Transverse colon (tissue), 4 donors: ENCODE data around the gene CDK18. TPM values are rescaled to one million over a fixed set of nuclear protein-coding genes. Genes with fewer than 3 reads are reported as not detected.
"Not testable (repeated sequence)": the region's sequence is repeated elsewhere in the genome, so short reads cannot be mapped to it uniquely, and the experiment has no call there.

Source experiments
- DNase-seq: peaks from one replicate; pipeline ENCODE4 v3.0.0-alpha.2; 2019
- H3K27ac ChIP-seq, 4 donors: fragments of 200-600 bp; sonication (generic); 2 replicates each; pipeline ENCODE4 v1.5.1; 2016 to 2018; ENCODE audit warnings: inconsistent platforms in 4 of 4
- H3K27me3 ChIP-seq: fragments of 200-600 bp; sonication (generic); 2 replicates; pipeline ENCODE4 v1.5.1; 2017; ENCODE audit warnings: inconsistent platforms
- H3K36me3 ChIP-seq, 4 donors: fragments of 200-600 bp; sonication (generic); 2 replicates each; pipeline ENCODE4 v1.5.1; 2017 to 2019; ENCODE audit warnings: inconsistent platforms in 4 of 4
- H3K4me1 ChIP-seq, 4 donors: fragments of 200-600 bp; sonication (generic); 2 replicates each; pipeline ENCODE4 v1.5.1; 2017 to 2020; ENCODE audit warnings: inconsistent platforms in 4 of 4
- H3K4me3 ChIP-seq, 4 donors: fragments of 200-600 bp; sonication (generic); 1 replicate in 1 of 4; 2 replicates in 3 of 4; pipeline versions ENCODE4 v1.5.1 to v1.6.1; 2017 to 2019; ENCODE audit warnings: inconsistent platforms in 4 of 4
- H3K9me3 ChIP-seq, 2 donors: fragments of 200-600 bp; sonication (generic); 2 replicates each; pipeline ENCODE4 v1.5.1; 2017 to 2019; ENCODE audit warnings: inconsistent platforms in 2 of 2
- EP300 ChIP-seq: sonication (generic); formaldehyde crosslinking; IDR thresholded peaks from one replicate; pipeline ENCODE4 v1.6.1; 2017; ENCODE audit warnings: antibody characterized with exemption, low read depth
- POLR2A ChIP-seq: fragments of 450-650 bp; IDR thresholded peaks from one replicate; pipeline ENCODE4 v1.6.1; 2016; ENCODE audit warnings: antibody characterized with exemption, mild to moderate bottlenecking, moderate library complexity
- POLR2AphosphoS5 ChIP-seq, 3 donors: sonication (generic); formaldehyde crosslinking; IDR thresholded peaks; one replicate each; pipeline ENCODE4 v1.6.1; 2016; ENCODE audit warnings: antibody characterized with exemption in 3 of 3
- WGBS, 2 donors: methylation state at CpG; one replicate each; pipeline ENCODE4 v1.1.5; 2018; ENCODE audit warnings: low coverage in 1 of 2; 5-methylcytosine and 5-hydroxymethylcytosine counted together
- in situ Hi-C, 4 donors: fragments of 200-750 bp; cut with MboI; loops; one replicate each; pipeline versions ENCODE4 v1.15.0 to v1.15.1; 2017; ENCODE audit warnings: low sequenced_read_pairs in 3 of 4, low pct_ligation_motif_present in 1 of 4, low pct_unique_long_range_greater_than_20kb in 1 of 4
- intact Hi-C: fragments of 100-400 bp; cut with DNase I; formaldehyde crosslinking; loops from one replicate; pipeline ENCODE4 v1.15.1; 2023; ENCODE audit warnings: low total_unique reads
- total RNA-seq, 4 donors: library from RNA; depleted of rRNA; stranded (reverse); fragments of >200 nt; gene quantifications; one replicate each; pipeline ENCODE4 v1.1.0, GENCODE V29; 2016
- TF ChIP-seq, protein P1 (sequence below), 5 experiments: fragments of 200-600 bp in 3 of 5; fragments of 450-650 bp in 2 of 5; sonication (generic) in 3 of 5; IDR thresholded peaks; 1 replicate in 2 of 5; 2 replicates in 3 of 5; pipeline ENCODE4 v1.5.1; 2016 to 2017; ENCODE audit warnings: antibody characterized with exemption in 5 of 5, inconsistent platforms in 3 of 5, mild to moderate bottlenecking in 2 of 5, moderate library complexity in 1 of 5

The CDK18 gene
- total RNA-seq, 4 donors from 2014 or later: 28.8 to 112 (median 33.5) TPM

DNA sequence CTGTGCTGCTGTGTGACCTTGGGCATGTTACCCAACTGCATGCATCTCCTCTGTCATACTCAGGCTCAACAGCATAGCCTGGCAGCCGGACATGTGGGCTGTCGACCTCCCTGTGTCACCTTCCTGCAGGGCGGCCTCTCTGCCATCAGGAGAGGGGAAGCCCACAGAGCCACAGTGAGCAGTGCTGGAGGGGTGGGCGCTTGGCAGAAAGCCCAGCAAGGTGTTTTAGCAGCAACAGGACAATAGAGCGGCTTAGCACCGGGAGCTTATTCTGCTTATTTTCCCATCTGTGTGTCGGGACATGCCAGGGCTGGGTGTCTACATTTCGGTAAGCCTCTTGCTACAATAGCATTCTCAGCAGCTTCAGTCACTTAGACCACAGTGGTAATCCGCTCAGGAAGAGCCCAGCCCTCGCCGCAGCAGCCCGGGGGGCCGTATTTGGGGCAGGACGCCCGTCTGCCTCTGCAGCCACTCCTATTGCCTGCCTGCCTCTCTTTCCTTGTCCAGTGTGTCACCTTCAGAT is 22.8 kb upstream of the CDK18 start:
- DNase-seq: no peak
- 75 to 84% methylated on average over 5 to 15 of the region's 15 CpGs for WGBS, 2 donors
- Histone ChIP-seq H3K36me3 (no peaks in the 10 kb centered on the region), H3K9me3 (no peaks in the 10 kb centered on the region), H3K27ac (no peak overlapping the region), H3K27me3 (peaks cover 27% of the 10 kb centered on the region), H3K4me1 (peaks cover 0 to 15% (median 12%) of the 10 kb centered on the region in 4 donors), H3K4me3 (no peak overlapping the region)
- in situ Hi-C loops (loop anchor here in 2 of 4 donors (10.0 kb wide), 2 partner anchors 87 to 147 kb away; no protein-coding TSS in a partner anchor), intact Hi-C loops (loop anchor here (5.0 kb wide), 1 partner anchor 84 kb away; no protein-coding TSS in a partner anchor)
- TF ChIP-seq EP300 (no peak), POLR2A (no peak), POLR2AphosphoS5 (IDR thresholded peaks at IDR 0.05) (no peak)
- TF ChIP-seq, protein P1, sequence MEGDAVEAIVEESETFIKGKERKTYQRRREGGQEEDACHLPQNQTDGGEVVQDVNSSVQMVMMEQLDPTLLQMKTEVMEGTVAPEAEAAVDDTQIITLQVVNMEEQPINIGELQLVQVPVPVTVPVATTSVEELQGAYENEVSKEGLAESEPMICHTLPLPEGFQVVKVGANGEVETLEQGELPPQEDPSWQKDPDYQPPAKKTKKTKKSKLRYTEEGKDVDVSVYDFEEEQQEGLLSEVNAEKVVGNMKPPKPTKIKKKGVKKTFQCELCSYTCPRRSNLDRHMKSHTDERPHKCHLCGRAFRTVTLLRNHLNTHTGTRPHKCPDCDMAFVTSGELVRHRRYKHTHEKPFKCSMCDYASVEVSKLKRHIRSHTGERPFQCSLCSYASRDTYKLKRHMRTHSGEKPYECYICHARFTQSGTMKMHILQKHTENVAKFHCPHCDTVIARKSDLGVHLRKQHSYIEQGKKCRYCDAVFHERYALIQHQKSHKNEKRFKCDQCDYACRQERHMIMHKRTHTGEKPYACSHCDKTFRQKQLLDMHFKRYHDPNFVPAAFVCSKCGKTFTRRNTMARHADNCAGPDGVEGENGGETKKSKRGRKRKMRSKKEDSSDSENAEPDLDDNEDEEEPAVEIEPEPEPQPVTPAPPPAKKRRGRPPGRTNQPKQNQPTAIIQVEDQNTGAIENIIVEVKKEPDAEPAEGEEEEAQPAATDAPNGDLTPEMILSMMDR (IDR thresholded peaks at IDR 0.05): no peak

DNA sequence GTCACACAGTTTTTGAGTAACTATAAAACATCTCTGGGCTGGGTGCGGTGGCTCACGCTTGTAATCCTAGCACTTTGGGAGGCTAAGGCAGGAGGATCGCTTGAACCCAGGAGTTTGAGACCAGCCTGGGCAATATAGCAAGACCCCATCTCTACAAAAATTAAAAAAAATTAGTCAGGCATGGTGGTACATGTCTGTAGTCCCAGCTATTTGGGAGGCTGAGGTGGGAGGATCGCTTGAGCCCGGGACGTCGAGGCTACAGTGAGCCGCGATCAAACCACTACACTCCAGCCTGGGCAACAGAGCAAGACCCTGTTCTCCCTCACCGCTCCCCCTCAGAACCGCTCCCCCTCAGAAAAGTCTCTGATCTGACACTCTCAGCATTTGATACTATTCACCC is 21.9 kb upstream of the CDK18 start:
- H3K4me1 ChIP-seq: peaks cover 0 to 15% (median 11%) of the 10 kb centered on the region in 4 donors
- intact Hi-C loops: loop anchor here (5.0 kb wide), 1 partner anchor 85 kb away; no protein-coding TSS in a partner anchor
- WGBS, 2 donors: 94 to 100% methylated on average over 1 to 11 of the region's 11 CpGs
- H3K36me3 ChIP-seq, H3K27ac ChIP-seq, H3K9me3 ChIP-seq, H3K4me3 ChIP-seq, DNase-seq: not testable (repeated sequence)
- in situ Hi-C loops: loop anchor here in 2 of 4 donors (10.0 kb wide), 2 partner anchors 88 to 148 kb away; no protein-coding TSS in a partner anchor
- H3K27me3 ChIP-seq: peaks cover 27% of the 10 kb centered on the region

DNA sequence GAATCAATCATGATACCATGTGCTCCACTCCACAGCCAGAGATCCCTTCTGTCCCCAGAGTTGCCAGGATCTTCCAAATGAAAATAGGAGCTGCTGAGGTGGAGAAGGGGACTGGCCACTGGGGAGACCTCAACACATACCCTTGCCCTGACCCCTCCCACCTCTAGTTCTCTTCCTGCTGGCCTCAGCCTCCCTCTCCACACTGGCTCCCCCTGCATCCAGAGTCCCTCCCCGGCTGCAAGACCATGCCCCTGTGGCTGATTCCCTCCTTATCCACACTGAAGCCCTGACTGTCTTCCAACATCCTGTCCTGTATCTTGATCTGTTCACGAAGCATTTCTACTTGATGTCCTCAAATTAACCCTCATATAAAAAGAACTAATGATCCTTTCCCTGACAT is 21.1 kb upstream of the CDK18 start:
- no peak overlapping the region for H3K4me3 ChIP-seq
- TF ChIP-seq EP300 (no peak), POLR2AphosphoS5 (IDR thresholded peaks at IDR 0.05) (no peak), POLR2A (no peak)
- peaks cover 27% of the 10 kb centered on the region for H3K27me3 ChIP-seq
- no peaks in the 10 kb centered on the region for H3K9me3 ChIP-seq
- no peak overlapping the region for H3K27ac ChIP-seq
- DNase-seq: no peak
- in situ Hi-C loops (loop anchor here in 2 of 4 donors (10.0 kb wide), 2 partner anchors 89 to 149 kb away; no protein-coding TSS in a partner anchor), intact Hi-C loops (loop anchor here (5.0 kb wide), 1 partner anchor 86 kb away; no protein-coding TSS in a partner anchor)
- WGBS, 2 donors: 49 to 83% methylated on average over 1 to 2 of the region's 2 CpGs
- H3K4me1 ChIP-seq: peaks cover 0 to 8% (median 4%) of the 10 kb centered on the region in 4 donors
- no peaks in the 10 kb centered on the region for H3K36me3 ChIP-seq

DNA sequence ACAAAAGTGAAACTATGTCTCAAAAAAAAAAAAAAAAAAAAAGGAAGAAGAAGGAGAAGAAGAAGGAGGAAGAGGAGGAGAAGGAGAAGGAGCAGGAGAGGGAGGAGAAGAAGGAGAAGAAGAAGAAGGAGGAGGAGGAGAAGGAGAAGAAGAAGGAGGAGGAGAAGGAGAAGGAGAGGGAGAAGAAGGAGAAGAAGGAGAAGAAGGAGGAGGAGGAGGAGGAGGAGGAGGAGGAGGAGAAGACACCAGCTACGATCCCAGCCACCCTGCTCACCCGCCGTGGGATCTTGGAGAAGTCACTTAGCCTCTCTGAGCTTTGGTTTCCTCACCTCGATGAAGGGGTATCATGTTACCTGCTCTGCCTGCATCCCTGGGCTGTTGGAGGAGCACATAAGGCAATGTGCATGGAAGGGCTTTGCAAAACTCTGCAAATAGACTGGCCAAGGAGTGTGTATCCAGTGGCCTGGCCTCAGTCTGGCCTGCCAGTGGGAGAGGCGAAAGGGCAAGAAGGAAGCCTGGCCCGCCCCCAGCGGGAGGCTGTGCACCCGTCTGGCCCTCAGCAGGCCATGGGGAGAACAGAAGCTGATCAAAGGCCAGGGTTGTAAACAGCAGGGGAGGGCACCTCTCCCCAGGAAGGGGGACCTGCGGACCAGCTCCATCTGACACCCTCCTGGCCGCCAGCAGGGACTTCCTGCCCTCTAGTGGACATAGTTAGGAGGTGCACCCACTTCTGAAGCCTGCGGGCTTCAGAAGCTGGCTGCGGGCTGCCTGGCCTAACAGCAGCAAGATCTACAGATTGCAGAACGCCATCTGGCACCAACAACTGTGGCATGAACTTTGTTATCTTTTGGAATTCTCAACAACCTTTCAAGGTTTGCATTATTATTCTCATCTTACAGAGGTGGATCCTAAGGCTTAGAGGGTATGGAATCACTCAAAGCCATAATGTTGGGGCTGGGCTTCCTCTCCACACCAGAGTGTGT is 19.2 kb upstream of the CDK18 start:
- Histone ChIP-seq H3K4me3 (no peak overlapping the region), H3K27ac (no peak overlapping the region), H3K36me3 (no peaks in the 10 kb centered on the region), H3K27me3 (peaks cover 25% of the 10 kb centered on the region), H3K9me3 (no peaks in the 10 kb centered on the region), H3K4me1 (peaks cover 0 to 7% (median 2%) of the 10 kb centered on the region in 4 donors)
- in situ Hi-C loops (loop anchor here in 3 of 4 donors (5.0 to 10.0 kb wide), 3 partner anchors 37 to 150 kb away; no protein-coding TSS in a partner anchor), intact Hi-C loops (loop anchor here (5.0 kb wide), 1 partner anchor 88 kb away; no protein-coding TSS in a partner anchor)
- peak; percentile 67 for DNase-seq
- 31% methylated on average over 12 of the region's 13 CpGs; no CpG with 5 or more reads in 1 of the 2 donors for WGBS, 2 donors
- no peak for TF ChIP-seq POLR2AphosphoS5 (IDR thresholded peaks at IDR 0.05)
- TF ChIP-seq, protein P1 (IDR thresholded peaks at IDR 0.05): peak; percentile 90 to 98 (median 97)

DNA sequence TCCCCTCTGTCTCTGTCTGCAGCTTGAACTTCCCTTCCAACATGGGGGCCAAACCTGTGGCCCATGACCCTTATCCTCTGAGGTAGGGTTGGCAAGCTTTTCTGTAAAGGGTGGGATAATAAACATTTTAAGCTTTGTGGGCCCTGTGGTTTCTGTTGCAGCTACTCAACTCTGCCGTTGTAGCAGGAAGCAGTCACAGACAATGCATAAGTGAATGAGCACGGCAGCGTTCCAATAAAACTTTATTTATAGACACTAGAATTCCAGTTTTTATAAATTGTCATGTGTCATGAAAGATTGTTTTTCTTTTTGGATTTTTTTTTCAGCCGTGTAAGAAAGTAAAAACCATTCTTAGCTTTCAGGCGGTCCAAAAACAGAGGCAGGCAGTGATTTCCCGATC is 18.2 kb upstream of the CDK18 start:
- intact Hi-C loops: no loop called here
- DNase-seq: no peak
- Histone ChIP-seq H3K9me3 (no peaks in the 10 kb centered on the region), H3K27ac (no peak overlapping the region), H3K27me3 (peaks cover 20% of the 10 kb centered on the region), H3K4me3 (no peak overlapping the region), H3K4me1 (peaks cover 0 to 7% (median 2%) of the 10 kb centered on the region in 4 donors), H3K36me3 (no peaks in the 10 kb centered on the region)
- 75 to 87% methylated on average over 5 to 6 of the region's 6 CpGs for WGBS, 2 donors
- in situ Hi-C loops: loop anchor here in 3 of 4 donors (5.0 to 10.0 kb wide), 3 partner anchors 36 to 151 kb away; no protein-coding TSS in a partner anchor
- TF ChIP-seq, protein P1 (IDR thresholded peaks at IDR 0.05): no peak
- TF ChIP-seq EP300 (no peak), POLR2AphosphoS5 (IDR thresholded peaks at IDR 0.05) (no peak), POLR2A (no peak)
